HepG2 (cell line): Measurements from ENCODE around the gene RASL12.

Experiments used
- ADNP ChIP-seq: sonication (generic); formaldehyde crosslinking; IDR thresholded peaks from 2 replicates; pipeline ENCODE4 v1.4.0; 2020; ENCODE audit warnings: missing genetic modification reagents
- CBX5 ChIP-seq: sonication (generic); formaldehyde crosslinking; IDR thresholded peaks from 2 replicates; pipeline ENCODE4 v1.4.0; 2020; ENCODE audit warnings: missing genetic modification reagents, borderline replicate concordance
- DMTF1 ChIP-seq: sonication (generic); formaldehyde crosslinking; IDR thresholded peaks from 2 replicates; pipeline ENCODE4 v1.4.0; 2020; ENCODE audit warnings: mild to moderate bottlenecking, missing genetic modification reagents
- IKZF1 ChIP-seq: fragments of 450-650 bp; IDR thresholded peaks from 2 replicates; pipeline ENCODE4 v1.7.1; 2016
- MZF1 ChIP-seq: sonication (generic); formaldehyde crosslinking; IDR thresholded peaks from 2 replicates; pipeline ENCODE4 v1.8.1; 2023; ENCODE audit warnings: mild to moderate bottlenecking, missing genetic modification reagents, borderline replicate concordance
- RBAK ChIP-seq: sonication (generic); formaldehyde crosslinking; IDR thresholded peaks from 2 replicates; pipeline ENCODE4 v1.5.1; 2020; ENCODE audit warnings: mild to moderate bottlenecking, missing genetic modification reagents
- SNRNP70 ChIP-seq: fragments of 200-400 bp; formaldehyde crosslinking; IDR thresholded peaks from 2 replicates; pipeline ENCODE4 v1.6.1; 2017; ENCODE audit warnings: mild to moderate bottlenecking, low read depth, low read length, moderate library complexity
- ZNF569 ChIP-seq: sonication (generic); formaldehyde crosslinking; IDR thresholded peaks from 2 replicates; pipeline ENCODE4 v1.5.0; 2020; ENCODE audit warnings: mild to moderate bottlenecking, missing genetic modification reagents, moderate library complexity, borderline replicate concordance
- TF ChIP-seq, protein P1 (sequence below): sonication (generic); formaldehyde crosslinking; IDR thresholded peaks from 2 replicates; pipeline ENCODE4 v1.4.0; 2020; ENCODE audit warnings: missing genetic modification reagents

DNA sequence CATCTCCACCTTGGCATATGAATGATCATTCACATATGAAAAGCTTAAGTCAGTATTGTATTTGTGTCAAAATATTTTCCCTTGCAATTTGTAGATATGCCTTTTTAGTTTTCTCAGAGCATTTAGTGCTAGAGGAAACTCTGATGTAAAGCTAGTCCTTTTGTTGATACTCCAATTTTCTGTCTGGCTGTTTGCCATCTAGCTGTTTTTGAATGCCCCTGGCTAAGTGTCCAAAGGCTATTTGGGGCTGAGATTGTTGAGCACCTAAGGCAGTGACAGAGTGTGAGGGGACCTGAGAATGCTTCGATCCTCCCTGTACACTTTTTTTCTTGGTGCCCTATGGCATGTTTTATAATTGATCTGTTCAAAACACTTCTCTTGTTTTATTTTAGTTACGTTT is 19.6 kb downstream of the RASL12 start:
- TF ChIP-seq ZNF569 (no peak), CBX5 (CRISPR knock-in tag) (no peak), DMTF1 (no peak), SNRNP70 (no peak), MZF1 (no peak), ADNP (CRISPR knock-in tag) (no peak), RBAK (CRISPR knock-in tag) (no peak), IKZF1 (no peak)
- TF ChIP-seq, protein P1, sequence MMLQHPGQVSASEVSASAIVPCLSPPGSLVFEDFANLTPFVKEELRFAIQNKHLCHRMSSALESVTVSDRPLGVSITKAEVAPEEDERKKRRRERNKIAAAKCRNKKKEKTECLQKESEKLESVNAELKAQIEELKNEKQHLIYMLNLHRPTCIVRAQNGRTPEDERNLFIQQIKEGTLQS (CRISPR knock-in tag) = no peak
